HG02588 (cell line): Measurements from ENCODE around the gene KLHL21.
"Not testable (repeated sequence)": the region's sequence is repeated elsewhere in the genome, so short reads cannot be mapped to it uniquely, and the experiment has no call there.

Experiments
- ATAC-seq: cut with Tn5 transposase; IDR thresholded peaks from one replicate; pipeline ENCODE4 v1.9.1; 2021; ENCODE audit warnings: mild to moderate bottlenecking, moderate library complexity; ENCODE audit not compliant: unreplicated experiment

KLHL21 gene

DNA sequence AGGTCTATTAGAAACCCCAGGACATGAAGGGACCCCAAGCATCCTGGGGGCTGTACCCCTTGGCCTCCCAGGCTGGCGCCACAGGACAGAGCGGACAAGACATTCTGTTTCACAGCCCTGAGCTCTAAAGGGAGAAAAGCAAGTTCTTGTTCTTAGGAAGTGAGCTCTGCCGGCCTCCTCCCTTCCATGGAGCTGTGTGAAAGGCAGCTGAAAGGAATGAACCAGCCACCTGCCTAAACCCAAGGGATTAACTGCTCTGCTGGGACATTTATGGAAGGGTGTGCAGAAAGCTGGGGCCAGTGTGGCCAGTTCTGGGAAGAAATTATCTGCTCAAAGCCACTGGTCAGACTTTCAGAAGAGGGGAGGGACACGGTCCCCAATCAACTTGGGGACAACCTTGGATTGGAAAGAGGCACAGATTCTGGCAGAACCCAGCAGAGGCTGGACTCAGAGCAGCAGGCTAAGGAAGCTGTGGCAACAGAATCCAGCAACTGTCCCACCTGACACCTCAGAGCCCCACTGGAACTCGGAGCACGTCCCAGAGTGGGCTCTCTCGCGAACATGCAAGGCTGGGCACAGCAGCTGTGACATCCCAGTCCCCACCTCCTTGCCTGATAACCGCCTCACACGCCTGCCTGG lies 2.1 kb downstream of the KLHL21 start:
- peak; percentile 0 for ATAC-seq

GRCh38 chr1:6599991-6600390 lies 2.7 kb downstream of the KLHL21 start:
- ATAC-seq: not testable (repeated sequence)

DNA sequence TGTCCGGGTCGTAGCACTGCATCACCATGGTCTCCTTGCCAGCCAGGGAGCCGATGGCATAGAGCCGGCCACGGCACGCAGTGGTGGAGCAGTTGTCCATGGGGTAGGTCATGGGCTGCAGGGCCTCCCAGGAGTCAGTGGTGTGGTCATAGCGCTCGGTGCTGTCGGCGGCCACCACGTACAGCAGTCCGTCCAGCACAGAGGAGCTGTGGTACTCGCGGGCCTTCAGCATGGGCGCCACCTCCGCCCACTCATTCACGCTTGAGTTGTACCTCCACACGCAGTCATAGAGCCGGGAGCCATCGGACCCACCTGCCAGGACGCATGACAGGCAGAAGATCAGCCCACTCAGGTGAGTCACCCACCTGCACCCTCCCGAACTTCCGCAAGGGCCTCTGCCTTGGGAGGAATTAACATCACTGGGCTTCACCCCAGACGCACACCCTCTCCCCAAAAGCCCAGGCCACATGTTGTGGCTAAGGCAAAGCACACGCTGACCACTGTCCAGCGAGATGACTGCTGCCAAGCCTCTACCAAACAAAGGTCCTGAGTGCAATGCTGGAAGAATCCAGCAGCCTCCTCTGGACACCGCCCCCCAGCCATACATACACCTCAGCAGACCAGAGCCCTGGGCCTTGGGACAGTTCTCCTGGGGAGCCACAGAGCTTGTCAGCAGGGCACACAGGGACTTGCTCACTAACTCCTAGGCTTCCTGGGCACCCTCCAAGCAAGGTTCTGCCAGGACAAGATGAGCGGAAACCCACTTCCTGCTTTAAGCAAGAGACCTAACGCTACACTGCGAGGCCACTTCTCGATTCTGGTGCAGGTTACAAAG lies 3.3 kb downstream of the KLHL21 start:
- no peak for ATAC-seq

DNA sequence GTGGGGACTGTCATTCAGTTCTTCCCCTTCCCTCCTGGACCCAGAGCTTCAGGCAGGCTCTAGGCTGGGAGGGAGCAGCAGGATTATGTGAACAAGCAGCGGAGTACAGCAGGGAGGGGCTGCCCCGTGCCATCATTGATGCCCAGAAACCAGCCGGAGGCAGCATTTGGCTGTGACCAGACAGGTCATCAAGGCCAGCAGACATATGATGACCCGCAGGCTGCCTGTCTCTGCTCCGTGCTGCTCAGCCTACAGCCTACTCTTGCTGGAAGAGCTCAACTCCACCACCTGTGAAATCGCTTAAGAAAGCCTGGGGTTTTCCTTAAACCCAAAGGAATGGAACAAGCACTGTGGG lies 4.9 kb downstream of the KLHL21 start:
- ATAC-seq: no peak

DNA sequence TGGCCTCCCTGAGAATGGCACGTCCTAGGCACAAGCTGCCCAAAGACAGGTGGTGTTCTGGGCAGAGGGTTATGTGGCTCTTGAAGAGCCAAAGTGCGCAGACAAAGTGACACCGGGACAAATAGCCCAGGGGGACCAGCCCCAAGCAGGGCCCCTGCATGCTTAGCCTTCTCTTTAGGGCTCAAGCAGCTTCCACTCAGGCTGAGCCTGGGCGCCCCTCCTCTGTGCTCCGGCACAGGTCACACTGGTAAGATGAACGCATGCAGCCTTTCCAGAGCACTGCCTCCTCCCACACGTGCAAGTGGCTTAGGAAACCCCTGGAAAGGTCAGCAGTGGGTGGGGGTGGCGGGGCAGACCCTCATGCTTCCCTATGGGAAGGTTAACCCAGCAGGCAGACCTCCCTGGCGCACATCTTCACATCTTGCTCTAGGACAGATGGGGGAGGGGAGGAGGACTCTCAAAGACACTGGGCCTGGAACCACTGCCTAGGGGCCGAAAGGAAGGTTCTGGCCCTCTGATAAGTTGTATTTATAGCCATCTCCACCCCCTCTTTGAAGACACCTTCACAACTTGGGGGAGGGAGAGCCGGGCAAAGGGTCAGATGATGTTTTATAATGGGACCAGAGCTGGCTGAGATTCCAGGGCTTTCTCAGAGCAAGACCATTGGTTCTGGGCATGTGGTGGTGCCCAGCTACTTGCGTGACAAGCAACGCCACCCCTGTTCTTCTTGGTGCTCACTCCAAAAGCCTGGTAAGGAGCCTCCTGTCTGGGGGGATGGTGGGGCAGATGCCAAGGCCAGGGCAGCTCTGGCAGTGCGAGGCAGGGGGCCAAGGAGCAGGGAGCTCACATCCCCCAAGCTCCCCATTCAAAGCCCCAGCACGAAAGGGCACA lies 5.5 kb downstream of the KLHL21 start:
- no peak for ATAC-seq

DNA sequence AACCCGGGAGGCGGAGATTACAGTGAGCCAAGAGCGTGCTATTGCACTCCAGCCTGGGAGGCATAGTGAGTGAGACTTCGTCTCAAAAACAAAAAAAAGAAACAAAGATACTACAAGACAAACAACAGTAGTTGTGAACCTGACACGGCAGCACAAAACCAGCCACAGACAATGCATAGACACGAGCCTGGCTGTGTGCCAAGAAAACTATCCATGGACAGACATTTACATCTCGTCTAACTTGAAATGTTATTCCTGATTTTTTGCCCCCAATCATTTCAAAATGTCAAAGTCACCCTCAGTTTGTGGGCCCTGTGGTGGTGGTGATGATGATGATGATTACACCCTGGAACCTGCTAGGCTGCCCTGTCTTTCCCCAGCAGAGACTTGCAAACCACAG lies 6.3 kb downstream of the KLHL21 start:
- ATAC-seq: no peak

GRCh38 chr1:6594977-6595740 lies 7.5 kb downstream of the KLHL21 start:
- ATAC-seq: no peak

DNA sequence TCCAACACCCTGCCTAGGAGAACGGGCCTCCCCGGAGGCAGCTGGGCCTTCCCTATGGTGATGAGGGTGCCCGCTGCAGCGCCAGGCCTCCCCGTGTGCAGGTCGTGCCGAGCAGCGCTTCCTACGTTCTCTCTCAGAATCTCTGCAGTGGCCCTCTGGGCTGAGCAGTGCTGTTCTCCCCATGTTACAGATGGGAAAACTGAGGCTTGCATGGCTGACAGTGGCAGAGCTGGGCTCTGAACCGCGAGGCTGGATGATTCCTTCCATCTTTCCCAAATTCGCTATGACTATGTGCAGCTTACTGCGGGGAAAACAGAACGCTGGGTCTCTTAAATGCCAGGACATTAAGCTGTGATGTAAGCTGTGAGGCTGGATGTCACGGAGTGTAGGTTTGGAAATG lies 8.9 kb downstream of the KLHL21 start:
- ATAC-seq: no peak

- no peak for ATAC-seq
Measured at GRCh38 chr1:6592865-6593593, 9.6 kb downstream of the KLHL21 start.

- ATAC-seq: no peak
Measured at GRCh38 chr1:6592441-6592840, 10.2 kb downstream of the KLHL21 start.

DNA sequence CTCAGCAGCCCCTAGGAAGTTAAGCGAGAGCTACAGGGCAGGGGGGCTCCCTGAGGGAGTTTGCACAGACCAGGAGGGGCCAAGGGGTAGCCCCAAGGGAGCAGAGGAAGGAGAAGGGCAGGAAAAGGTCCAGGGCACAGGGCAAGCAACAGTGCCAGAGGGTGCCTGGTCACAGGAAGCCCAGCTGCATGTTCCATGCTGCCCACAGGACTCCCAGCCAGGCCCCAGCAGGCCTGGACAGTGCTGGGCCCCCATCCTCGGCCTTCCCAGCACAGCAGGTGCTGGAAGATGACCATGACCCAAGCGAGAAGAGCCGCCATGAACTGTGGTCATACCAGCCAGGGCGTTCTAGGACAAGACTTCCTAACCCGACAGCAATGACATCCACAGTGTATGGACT lies 11.0 kb downstream of the KLHL21 start:
- ATAC-seq: no peak

DNA sequence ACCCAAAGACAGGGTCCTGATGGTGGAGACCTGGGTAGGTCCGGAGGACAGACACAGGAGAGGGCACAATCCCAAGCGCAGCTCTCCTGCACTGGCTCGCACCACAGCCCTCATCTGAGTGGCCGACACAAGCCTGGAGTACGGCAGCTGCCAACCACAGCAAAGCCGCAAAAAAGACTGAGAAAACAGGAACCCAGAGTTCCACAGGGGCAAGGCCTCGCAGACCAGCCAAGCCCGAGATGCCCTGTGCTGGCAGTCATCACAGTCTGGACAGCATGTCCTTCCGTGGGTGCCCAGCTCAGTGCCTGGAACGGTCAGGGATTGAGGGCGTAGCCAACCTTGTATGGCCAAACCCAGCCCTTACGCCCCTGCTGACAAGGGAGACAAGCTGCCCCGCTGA lies 11.4 kb downstream of the KLHL21 start:
- ATAC-seq: no peak

DNA sequence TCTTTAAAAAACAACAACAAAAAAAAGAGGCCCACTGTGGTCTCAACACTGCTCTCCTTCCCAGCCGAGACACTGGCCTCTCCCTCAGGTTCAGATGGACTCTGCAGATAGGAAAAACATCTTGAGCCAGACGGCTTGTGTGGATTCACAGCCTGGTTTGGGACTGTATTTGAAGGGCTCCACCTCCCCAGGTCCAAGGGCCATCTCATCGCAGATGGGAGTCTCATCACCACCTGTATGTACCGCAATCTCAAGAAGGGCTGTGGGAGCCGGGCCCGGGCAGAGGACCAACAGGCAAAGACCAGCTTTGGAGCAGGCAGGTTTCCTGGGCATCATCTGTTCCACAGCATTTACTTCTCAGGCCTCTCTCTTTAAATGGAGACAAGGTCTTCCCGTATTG lies 12.6 kb downstream of the KLHL21 start:
- ATAC-seq: no peak

DNA sequence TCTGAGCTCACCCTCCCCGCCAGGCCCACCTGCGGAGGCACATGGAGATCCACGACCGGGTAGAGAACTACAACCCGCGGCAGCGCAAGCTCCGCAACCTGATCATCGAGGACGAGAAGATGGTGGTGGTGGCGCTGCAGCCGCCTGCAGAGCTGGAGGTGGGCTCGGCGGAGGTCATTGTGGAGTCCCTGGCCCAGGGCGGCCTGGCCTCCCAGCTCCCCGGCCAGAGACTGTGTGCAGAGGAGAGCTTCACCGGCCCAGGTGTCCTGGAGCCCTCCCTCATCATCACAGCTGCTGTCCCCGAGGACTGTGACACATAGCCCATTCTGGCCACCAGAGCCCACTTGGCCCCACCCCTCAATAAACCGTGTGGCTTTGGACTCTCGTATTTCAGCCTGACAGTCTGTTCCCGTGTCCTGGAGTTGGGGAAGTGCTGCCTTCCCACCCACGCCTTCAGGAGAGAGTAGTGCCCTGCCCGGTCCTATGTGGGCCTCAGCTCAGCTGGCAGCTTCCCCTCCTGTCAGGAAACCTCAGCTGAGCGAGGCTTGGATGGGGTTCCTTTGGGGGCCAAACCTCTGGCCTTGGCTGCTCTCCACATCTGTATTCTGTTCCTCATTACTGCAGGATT lies 13.7 kb downstream of the KLHL21 start:
- ATAC-seq: no peak

DNA sequence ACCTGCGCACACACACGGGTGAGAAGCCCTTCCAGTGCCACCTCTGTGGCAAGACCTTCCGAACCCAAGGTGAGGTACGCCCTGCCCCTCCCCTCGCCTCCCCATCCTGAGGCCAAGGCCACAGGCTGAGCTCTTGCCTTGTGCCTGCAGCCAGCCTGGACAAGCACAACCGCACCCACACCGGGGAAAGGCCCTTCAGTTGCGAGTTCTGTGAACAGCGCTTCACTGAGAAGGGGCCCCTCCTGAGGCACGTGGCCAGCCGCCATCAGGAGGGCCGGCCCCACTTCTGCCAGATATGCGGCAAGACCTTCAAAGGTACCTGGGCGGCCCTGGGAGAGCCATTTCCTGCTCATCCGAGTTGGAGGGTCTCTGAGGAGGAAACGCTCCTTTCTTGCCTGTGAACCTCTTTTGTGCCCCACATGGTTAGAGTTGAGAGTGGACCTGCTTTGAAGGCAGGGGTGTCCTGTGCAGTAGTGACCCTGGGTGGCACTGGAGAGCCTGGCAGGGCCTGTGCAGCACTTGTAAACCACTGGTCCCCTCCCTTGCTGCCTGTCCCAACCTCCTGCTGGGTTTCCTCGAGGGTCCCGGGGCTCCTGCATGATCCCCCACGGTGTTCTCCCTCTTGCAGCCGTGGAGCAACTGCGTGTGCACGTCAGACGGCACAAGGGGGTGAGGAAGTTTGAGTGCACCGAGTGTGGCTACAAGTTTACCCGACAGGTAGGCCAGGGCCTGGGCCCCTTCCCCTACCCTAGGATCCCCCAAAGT lies 14.4 kb downstream of the KLHL21 start:
- no peak for ATAC-seq

GRCh38 chr1:6587261-6588005 lies 15.2 kb downstream of the KLHL21 start:
- ATAC-seq: no peak

DNA sequence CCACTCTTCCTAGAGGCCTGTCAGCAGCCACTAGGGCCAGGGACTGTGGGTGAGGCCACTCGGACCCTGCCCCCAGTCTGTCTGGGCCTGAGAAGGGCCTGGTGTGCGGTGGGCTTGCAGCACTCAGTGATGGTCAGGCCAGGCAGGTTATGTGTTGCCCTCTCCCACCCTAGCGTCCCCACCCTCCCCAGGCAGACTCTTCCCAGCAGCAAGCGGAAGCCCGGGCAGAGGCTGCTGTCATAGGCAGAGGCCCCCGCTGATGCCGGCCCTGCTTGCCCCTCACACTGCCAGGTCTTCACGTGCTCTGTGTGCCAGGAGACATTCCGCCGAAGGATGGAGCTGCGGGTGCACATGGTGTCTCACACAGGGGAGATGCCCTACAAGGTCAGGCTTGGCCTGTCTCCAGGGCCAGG lies 16.3 kb downstream of the KLHL21 start:
- ATAC-seq: no peak

DNA sequence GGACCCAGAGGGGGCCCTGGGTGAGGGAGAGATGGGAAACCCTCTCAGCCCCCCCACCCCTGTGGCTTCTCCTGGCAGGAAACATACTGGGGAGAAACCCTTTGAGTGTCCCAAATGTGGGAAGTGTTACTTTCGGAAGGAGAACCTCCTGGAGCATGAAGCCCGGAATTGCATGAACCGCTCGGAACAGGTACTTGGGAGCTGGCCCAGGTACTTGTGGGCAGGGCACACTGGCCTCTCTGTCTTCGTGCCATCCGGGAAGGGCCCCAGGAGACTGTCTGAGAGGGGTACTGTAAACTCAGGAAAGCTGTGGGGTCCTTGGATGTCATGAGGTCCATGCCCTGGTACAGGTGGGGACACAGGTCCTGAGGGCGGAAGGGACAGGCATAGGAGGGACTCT lies 16.8 kb downstream of the KLHL21 start:
- no peak for ATAC-seq
